ENCODE results near the gene PIPOX.
A peak's percentile ranks its signal among the peaks of the same experiment; 100 is the strongest.

Gene PIPOX, protein sequence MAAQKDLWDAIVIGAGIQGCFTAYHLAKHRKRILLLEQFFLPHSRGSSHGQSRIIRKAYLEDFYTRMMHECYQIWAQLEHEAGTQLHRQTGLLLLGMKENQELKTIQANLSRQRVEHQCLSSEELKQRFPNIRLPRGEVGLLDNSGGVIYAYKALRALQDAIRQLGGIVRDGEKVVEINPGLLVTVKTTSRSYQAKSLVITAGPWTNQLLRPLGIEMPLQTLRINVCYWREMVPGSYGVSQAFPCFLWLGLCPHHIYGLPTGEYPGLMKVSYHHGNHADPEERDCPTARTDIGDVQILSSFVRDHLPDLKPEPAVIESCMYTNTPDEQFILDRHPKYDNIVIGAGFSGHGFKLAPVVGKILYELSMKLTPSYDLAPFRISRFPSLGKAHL

DNA sequence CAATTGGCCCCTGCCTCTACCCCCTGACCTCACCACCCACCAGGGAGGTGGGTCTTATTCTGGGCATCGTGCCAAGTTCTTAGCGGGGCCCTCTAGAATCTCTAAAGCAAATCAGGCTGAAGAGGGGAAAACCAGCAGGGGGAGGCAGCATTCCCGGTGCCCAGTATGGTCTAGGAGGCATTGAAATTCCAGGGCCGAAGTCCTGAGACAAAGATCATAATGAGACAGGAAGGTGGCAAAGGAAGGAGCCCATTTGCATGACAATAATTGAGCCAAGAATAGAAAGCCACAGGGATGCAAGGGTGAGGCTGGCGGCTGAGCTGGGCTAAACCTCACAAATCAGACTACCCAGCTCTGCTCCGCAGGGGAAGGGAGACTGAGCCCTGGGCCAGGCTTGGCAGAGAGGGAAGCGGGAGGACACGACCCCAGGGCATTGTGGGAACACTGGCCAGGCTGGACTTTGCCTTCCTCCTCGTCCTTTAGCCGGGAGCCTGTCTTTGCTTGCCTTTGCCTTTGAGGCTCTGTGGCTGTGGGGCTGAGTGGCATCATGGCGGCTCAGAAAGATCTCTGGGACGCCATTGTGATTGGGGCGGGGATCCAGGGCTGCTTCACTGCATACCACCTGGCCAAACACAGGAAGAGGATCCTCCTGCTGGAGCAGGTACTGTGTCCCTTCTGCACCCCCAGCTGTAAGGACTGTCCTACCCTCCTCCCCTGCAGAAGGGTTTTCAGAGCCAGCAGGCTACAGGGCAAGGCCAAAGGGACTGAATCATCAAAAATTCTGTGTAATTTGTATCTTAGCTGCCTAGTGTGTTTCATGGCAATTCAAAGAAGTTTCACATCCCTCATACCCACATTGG is at the start of gene PIPOX:
Gene PIPOX (plus strand): TSS at position 463 of the 860 bp plus-strand sequence. CDS start 85 bp downstream, at position 548.
- no peak for DNase-seq (ENCODE audit: low read depth in 1 of 2, low spot score in 1 of 2)

DNA sequence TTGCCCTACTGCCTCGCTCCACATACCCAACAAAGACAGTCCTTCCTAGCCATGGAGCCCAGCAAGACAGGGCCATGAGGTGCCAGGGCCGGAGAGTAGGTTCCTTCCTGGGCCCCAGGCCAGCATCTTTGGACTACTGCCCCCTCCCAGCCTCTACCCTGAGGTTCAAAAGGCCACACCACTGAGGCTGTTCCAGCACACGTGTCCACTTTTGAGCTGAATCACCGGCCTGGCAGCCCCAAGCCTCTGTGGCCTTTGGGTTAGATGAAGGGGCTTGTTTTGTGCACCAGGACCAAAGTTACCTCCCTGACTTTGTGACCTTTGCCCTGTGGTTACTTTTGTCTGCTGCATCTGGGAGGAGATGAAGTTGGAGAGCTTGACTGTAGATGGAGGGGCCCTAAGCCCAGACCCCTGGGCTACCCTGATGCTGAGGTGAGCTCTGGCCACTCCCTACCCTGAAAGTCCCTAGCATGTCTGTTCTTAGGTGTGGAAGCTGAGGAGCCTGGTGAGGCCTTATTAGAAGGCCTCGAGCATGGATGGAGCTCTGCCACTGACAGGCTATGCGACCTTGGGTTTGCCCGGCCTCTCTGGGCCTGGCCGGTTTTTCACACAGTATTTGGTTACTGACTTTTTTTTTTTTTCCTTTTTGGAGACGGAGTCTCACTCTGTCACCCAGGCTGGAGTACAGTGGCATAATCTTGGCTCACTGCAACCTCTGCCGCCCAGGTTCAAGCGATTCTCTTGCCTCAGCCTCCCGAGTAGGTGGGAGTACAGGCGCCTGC is 49.1 kb upstream of the PIPOX start:
- no peak for DNase-seq (ENCODE audit: low read depth in 1 of 2, low spot score in 1 of 2)

DNA sequence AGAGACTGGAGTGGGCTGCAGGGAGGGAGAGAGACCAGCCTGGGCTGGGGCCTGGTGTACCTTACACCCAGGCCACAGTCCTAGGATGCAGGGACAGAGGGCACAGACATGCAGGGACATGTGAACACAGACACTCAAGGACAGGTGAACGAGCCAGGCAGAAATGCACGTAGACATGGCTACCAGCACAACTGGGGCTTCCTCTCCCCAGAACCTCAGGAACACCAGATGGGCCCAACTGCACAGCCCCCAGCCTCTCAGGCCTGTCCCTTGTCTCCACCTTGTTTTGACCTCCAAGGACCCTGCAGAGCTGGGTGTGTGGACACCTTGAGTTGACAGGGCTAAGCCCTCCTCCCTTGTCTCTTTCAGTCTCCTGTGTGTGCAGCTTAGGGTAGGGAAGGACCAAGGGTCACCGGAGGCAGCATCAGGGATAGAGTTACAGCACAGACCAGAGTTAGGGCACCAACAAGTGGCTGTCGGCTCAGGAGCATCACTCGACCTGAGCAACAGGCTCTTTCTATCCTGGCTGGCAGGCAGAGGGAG is 46.3 kb upstream of the PIPOX start:
- no peak for DNase-seq (ENCODE audit: low read depth in 1 of 2, low spot score in 1 of 2)

DNA sequence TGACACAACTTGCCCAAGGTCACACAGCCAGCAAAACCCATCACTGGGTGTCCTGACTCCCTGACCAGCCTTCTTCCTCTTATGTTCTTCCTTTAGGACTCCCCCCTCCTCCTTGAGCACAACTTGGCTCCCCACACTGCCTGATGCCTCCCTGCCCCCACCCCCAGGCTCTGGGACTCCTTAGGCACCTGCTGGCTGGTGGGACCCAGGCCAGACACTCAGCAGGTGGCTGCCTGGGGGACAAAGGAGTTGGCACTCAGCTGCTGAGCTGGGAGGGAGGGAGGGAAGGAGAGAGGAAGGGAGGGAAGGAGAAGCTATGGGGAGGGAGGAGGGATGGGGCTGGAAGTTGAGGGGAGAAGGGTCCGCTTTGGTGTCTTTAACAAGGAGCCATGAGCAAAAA is 45.1 kb upstream of the PIPOX start:
- no peak for DNase-seq (ENCODE audit: low read depth in 1 of 2, low spot score in 1 of 2)

DNA sequence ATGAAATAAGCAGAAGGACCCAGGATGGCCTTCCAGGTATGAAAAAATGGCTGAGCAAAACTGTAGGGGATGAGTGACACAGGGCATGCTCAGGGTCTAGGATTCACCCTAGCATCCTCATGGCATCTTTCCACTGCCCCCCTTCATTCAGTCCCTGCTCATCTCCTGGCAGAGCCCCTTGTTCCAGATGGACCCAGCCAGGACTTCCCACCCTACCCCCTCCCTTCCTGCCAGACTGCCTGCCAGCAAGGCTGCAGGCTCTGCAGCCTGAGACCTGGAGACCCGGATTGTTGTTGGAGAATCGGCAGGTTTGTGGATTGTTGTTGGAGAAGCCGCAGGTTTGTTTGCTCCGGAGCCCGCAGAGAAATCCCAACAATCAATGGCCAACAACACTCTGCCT is 43.7 kb upstream of the PIPOX start:
- DNase-seq (ENCODE audit: low read depth in 1 of 2, low spot score in 1 of 2): no peak

DNA sequence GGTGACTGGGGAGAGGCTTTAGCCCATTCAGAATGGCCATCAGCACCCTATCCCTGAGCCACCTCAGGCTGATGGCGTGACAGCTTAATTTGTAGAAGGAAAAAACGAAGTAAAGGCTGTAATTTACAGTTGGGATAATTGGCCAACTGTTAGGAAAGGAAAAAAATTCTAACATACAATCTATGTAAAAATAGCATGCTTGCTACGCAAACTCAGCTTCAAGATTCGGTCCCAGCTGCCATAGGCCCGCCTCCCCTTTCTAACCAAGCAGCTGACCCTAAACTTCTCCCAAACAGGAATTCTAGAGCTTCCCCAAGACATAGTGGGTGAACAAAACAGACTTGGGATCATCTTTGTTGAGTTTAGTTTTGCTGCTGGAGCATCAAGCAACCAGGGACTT is 42.0 kb upstream of the PIPOX start:
- no peak for DNase-seq (ENCODE audit: low read depth in 1 of 2, low spot score in 1 of 2)

DNA sequence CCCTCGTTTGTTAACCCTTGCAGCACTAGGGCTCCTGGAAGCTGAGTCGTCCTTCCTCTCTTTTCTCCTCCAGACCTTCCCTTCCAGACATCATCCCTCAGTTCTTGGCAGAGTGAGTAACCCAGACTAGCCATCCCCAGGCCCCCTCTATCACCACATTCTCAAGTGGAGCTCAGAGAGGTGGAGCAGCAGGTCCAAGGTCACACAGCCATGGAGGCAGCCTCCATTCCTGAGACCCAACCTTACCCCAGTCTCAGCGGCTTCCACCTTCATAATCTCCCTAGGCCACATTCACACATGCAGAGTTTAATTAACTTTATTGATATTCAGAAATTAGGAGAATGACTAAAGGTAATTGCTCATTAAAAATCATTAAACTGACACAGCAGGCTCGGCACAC is 40.1 kb upstream of the PIPOX start:
- no peak for DNase-seq (ENCODE audit: low read depth in 1 of 2, low spot score in 1 of 2)

DNA sequence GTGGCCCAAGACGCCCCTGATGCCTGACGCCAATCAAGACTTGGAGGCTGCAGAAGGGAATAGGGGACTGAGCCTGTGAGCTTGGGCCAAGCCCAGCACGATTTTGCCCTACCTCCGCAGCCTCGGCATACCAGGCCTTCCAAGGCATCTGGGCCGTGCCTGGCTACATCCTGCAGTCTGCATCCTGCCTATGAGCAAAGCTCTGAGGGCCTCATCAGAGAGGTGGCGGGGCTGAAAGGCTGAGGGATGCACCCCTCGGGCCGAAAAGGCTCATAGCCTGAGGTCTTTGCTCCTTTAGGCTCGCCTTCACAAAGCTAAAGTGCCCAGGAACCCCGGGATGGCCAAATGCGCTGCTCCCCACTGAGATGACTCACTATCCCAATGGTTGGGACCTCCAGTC is 39.7 kb upstream of the PIPOX start:
- no peak for DNase-seq (ENCODE audit: low read depth in 1 of 2, low spot score in 1 of 2)

DNA sequence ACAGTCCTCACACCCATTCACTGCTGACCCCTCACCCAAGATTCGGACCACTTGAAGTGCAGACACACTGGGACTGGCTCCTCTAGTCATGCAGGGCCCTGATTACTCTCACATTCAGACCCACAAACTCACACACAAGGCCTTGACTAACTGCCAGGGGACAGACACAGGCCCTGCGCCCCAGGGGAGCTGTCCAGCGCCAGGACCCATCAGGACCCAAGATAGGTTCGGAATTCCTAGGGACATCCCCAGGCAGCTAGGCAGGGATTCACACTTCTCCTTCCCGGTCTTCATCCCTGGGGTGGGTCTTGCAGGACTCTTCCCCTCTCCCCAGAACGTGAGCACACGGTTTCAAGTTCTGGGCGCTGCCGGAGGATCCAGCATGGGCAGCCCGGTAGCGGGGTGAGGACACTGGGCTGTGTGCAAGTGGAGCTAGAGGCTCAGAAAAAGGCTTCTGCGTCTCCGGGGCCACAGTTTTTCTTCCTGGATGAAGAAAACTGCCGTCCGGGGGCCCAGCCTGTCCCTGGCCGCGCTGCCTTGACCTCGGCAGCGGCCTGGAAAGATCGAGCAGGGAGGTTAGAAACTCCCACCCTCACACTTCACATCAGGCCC is 38.8 kb upstream of the PIPOX start:
- DNase-seq (ENCODE audit: low read depth in 1 of 2, low spot score in 1 of 2): no peak

DNA sequence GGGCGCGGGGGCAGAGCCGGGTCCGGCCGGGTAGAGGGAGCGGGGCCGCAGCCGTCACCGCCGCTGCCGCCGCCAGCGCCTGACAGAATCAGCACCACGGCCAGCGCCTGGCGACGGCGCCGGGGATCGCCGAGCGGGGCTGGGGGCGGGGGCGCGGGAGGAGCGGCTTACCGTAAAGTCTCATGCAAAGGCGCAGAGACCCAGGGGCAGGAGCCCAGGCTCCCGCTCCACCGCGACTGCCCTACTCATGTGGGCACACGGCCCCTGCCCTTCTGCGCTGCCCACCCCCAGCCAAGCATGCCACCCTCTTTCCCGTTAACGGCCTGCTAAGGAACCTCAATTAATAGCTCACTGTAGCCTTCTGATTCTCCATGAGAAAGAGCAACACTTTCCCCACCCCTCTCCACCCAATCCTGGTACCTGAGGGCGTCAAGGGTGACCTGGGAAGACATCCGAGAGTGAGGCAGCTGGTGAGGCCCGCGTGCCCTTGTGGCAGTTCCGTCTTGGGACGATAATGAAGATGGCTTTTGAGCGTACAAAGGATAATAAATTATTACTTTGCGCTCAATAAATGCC is 36.9 kb upstream of the PIPOX start, which contains the start of gene SEZ6:
Gene SEZ6 (minus strand): TSS at position 98 of the 576 bp plus-strand sequence. CDS start 164 bp downstream, outside the sequence.
- peak; percentile 48 for DNase-seq (ENCODE audit: low read depth in 1 of 2, low spot score in 1 of 2)

DNA sequence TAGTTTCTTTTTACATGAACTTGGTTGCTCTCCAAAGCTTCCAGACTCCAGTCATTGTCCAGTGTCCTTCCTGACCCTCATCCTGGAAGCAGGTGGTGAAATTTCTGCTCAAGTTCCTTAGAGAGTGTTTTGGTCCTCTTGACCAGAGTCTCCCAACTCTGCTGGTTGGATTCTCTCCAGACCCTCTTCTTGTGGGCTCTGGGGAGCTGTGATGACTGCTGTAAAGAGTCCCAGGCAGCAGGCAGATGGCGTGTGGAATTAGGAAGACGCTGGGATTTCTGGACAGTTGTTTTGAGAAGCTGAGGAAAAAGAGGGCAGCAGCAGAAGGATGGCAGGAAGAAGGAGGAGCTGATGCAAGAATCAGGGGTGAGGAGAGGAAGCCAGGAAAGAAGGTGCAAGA is 35.5 kb upstream of the PIPOX start:
- DNase-seq (ENCODE audit: low read depth in 1 of 2, low spot score in 1 of 2): no peak

DNA sequence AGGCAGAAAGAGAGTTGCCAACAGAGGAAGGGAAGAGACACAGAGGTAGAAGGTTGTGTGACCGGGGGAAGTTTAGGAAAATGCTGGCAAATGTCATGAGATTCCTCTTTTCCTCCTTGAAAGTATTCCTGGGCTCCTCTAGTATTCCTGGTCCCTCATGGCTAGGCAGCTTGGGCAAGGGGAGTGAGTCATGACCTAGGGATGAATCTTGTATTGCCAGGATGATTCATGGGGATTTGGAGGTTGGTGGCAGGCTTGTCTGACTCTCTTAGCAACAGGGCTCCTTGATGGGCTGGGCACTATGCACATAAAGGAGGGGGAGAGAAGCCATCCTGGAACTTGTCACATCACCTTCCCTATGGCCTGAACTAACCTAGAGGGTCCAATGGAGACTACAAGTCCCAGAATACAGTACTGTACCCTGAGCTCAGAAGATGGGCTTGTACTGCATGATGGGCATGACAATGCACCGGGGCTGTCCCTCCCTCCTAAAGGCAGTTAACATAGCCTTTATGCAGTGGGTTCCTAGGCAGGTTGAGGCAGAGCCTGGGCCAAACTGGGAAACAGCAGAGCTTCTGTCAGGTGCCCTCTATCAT is 35.0 kb upstream of the PIPOX start:
- DNase-seq (ENCODE audit: low read depth in 1 of 2, low spot score in 1 of 2): no peak

DNA sequence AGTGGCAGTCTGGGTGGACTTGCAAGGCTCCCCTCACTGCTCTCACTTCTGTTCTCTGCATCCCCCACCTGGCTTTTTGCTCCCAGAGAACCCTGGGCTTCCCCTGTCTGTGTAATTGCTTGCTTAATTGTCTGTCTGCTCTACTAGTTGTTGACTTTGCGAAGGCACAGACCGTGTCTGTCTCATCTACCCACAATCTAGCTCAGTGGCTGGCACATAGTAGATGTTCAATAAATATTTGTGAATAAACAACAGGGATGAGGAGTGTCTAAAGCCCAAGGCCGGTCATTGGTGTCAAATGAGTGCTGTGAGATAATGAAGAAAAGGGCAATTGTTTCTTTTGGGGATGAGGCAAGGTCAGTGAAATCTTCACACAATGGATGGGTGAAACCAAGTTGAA is 34.4 kb upstream of the PIPOX start:
- no peak for DNase-seq (ENCODE audit: low read depth in 1 of 2, low spot score in 1 of 2)

DNA sequence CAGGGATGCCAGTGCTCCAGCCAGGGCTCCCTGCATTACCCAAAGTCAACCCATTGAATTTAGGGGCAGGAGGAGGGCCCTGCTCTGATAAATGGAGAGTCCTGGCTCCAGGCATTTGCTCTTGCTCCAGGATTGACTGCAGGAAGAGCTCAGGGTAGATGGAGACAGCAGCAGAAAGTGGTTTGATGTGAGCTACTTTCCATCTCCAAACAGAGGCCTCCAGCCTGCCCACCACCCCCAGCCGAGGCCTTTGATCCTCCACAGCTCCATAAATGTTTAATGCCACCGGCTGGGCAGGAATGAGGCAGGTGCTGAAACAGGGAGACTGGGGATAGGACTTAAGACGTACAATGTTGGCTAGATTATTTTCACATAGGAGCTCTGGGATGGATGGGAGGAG is 32.8 kb upstream of the PIPOX start:
- DNase-seq (ENCODE audit: low read depth in 1 of 2, low spot score in 1 of 2): no peak

DNA sequence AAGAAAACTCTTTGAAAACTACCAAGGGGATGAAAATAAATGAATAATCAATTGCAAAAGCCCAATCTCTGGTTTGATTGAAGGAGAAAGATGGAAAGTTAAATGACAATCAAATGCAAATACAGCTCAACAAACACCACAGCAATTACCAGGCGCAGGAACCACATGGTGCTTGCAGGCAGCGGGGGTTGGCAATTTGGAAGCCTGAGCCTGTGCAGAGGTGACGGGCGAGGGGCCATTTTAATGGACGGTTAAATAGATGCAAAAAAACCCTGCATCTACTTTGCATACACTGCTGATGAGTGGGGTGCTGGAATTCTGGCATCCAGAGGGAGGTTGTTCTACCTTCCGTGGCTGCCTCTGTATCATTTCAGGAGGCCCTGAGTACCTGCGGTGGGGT is 32.4 kb upstream of the PIPOX start:
- DNase-seq (ENCODE audit: low read depth in 1 of 2, low spot score in 1 of 2): no peak

DNA sequence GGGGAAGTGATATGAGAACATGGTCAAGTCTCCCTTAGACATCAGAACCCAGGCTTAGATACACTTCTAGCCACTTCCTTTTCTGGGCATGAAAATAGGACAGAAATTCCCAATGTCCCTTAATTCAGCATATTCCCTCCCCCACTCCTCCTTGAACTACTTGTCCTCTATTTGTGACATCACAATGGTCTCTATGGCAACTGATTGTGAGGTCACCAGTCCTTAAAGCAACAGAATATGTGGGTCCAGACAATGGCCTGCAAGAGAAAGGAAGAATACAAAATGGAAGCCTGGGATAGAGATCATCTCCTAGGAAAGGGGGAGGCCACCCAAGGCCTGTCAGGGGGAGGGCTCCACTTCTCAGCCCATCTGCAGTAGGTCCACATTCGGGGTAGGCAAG is 30.4 kb upstream of the PIPOX start:
- DNase-seq (ENCODE audit: low read depth in 1 of 2, low spot score in 1 of 2): no peak

DNA sequence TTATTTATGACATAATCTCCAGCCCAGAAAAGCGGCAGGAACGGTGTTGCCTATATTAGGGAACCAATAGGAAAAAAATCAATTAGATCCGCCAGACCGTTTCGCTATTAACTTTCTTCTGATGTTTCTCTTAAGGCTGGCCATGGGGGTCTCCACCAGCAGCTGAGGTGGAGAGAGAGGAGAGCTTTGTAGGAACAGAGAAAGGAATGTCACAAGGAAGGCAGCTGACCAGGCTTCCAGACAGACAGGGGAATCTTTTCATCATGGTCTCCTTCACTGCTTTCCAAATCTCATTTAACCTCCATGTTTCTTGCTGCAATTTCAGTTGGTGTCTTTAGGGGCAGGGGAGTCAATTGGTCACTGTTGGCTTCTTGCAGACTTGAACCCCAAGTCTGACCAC is 28.2 kb upstream of the PIPOX start:
- DNase-seq (ENCODE audit: low read depth in 1 of 2, low spot score in 1 of 2): no peak

DNA sequence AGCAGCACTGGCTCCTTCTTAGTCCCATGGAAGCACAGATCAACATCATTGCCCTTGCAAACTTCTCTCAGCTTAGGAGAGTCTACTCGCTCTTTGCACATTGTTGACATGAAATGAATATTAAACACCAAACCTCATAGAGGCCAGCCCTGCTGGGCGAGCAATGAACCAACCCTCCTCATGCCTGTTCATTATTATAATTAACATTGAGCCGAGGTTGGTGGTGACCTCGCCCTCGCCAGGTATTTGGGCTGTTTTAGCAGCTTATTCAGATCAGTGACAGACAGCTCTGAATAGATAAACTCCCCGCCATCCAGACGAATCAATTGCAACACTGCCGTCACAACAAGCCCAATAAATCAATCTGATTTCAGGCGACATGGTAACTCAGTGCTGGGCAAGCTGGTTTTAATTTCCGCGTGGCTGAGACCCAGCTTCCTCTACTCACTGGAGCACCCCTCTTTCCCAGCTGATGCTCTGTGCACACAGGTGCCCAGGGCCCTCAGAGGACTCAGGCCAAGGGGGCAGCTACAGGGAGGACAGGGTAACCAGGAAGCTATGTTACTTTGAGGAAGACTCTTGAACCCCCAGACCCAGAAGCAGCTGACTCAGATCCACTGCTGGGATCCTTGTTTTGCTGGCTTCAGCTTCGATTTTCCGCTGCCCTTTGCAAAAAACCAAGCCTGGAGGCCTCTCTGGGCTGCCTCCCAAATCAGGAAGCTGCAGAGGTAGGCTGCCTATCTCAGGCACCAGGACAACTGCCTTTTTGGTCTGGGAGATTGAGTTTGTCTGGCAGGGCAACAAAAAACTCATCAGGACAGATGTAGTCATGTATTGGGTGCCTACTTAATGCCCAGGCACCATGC is 26.4 kb upstream of the PIPOX start:
- DNase-seq (ENCODE audit: low read depth in 1 of 2, low spot score in 1 of 2): no peak

All from activated CD4-positive, alpha-beta T cell treated with anti-CD3 and anti-CD28 coated beads, Interleukin-2, amount 50 U/mL, for 24 hours (primary cell).